HG03159 (cell line): ENCODE results near the gene ZNF771.
A peak's percentile ranks its signal among the peaks of the same experiment; 100 is the strongest.
"Not testable (repeated sequence)": the region's sequence is repeated elsewhere in the genome, so short reads cannot be mapped to it uniquely, and the experiment has no call there.

ENCODE experiments used
- ATAC-seq: cut with Tn5 transposase; IDR thresholded peaks from one replicate; pipeline ENCODE4 v1.9.1; 2021; ENCODE audit warnings: mild to moderate bottlenecking, moderate library complexity; ENCODE audit not compliant: unreplicated experiment

Gene ZNF771

DNA sequence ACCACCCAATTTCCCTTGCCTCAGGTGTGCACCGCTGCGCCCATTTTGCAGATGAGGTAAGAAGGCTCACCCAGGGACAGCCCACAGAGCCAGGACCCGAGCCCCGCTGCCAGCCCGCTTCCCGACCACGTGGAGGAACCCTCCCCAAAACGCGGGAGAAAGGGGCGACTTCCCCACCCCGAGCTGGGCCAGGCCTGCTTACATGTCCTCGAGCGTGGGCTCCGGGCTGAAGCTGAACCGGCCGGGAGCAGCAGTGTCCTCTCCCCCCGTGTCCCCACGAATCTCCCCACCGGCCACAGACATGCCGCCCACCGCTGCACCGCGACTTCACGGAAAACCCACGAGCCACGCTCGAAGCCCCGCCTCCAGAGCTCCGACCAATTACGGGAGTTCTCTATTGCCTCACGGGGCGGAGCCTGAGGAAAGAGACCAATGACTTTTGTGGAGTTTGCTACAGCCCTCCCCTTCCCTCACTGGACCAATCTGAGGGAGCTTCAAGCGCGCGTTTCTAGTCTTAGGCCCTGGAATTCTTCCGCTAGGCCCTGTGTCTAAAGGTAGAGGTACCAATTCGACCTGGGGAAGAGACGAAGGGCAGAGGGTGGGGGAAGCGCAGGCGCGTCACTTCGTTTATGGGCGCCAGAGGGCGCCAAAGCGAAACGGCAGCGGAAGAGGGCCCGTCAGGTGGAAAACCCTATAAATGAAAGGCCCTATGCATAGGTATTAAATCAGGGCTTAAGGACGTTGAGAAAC is 22.4 kb downstream of the ZNF771 start, which contains the start of gene DCTPP1:
Gene DCTPP1, minus strand, starts transcription at position 353 of the 750 bp plus-strand sequence. Its CDS starts 50 bp downstream, at position 303.
- peak; percentile 95 for ATAC-seq

DNA sequence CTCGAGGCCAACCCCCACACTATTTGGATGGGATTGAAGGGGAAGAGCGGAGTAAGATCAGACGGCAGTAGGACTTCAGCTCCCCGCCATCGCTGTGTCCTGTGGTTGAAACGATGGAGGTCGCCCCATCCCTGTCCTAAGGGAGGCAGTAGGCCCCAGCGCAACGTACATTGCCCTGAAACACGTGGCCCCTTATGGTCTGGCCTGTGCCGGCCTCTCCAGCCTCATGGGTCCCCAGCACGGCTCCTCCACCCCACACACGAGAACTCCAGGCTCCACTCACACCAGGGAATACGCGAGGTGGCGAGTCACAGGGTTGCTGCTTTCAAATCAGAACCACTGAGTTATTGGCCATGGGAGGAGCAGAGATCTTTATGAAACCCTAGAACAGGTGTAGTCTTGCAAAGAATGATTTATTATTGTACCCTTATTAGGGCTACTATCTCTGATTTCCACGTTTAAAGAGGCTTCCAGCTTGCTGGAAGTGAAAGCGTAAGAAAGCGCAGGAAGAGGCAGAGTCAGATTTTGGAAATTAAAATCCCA is 23.1 kb downstream of the ZNF771 start:
- no peak for ATAC-seq

DNA sequence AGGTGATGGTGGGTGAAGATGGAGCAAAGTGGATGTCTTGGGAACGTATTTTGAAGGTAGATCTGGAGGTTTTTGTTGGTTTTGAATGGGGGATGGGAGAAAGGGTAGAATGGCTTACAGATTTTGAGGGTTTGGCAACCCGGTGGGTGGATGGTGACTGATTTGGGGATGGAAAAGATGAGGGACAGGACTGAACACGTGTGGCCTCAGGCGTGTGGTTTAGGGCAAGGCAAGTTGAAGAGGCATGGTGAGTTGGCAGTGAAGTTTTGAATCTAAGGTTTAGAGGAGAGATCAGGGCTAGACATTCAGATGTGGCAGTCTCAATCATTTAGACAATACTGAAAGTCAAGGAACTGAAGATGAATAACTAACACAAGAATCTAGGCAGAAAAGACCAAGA is 27.4 kb downstream of the ZNF771 start:
- ATAC-seq, result no peak

DNA sequence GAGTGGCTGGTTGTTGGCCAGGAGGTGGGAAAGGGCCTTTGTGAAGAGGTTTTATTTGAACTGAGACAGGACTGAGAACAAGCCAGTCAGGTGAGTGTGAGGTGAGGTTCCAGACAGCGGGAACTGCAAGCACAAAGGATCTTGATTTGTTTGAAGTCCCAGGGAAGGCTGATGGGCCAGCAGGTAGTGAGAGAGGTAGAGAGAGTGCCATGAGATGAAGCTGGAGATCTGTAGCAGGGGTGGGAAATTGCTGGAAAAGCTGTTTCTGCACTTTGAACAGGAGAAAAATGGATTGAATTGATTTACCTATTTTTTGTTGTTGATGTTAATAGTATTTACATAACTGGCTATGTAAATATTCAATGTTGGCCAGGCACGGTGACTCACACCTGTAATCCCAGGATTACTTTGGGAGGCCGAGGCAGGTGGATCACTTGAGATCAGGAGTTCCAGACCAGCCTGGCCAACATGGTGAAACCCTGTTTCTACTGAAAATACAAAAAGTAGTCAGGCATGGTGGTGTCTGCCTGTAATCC is 30.2 kb downstream of the ZNF771 start:
- ATAC-seq, result no peak

DNA sequence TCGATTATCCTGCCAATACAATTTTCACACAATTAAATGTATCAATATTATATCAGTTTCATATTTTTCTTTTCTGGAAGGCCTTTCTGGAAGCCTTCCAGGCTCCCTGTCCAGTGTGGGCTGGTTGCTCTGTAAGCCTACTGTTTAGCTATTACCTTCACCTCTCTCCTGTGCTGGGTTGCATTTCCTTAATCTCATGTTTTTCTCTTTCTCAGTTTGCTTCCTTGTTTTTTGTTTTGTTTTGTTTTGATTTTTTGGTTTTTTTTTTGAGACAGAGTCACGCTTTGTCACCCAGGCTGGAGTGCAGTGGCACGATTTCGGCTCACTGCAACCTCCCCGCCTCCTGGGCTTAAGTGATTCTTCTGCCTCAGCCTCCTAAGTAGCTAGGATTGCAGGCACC is 31.4 kb downstream of the ZNF771 start:
- ATAC-seq, result no peak

DNA sequence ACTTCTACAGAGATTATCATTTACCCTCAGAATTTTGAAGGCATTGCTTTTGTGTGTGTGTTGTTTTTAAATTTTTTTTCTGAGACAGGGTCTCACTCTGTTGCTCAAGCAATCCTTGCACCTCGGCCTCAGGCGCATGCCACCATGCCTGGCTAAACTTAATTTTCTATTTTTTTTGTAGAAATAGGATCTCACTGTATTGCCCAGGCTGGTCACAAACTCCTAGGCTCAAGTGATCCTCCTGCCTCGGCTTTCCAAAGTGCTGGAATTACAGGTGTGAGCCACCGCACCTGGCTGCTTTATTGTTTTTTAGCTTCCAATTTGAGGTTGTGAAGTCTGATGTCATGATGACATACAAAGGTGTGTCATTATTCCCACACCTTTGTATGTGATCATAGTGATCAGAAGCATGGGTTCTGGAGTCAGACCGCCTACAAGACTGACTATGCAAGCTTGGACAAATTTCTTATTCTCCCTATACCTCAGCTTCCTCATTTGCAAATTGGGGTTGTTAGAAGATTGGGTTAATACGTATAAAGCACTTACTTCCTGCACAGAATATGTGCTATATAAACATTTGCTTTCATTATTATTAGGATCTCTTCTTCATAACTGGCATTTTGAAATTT is 32.4 kb downstream of the ZNF771 start:
- ATAC-seq, result no peak

DNA sequence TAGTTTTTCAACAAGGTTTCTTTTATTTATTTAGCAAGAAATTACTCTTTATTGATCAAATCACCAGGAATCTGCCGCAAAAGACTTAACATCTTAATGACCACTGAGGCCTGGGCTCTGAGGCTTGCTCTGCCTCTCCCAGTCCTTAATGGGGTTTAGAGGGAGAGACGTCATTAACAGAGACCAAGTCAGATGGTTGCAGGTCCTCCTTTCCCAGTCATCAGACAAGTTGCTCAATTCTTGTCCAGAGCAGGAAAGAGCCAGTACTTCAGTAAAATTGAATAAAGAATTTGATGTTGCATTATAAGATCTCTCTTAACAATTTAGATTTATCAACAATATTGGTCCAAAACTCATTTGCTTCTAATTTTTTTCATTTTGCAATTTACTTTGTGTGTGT is 36.2 kb downstream of the ZNF771 start:
- no peak for ATAC-seq

DNA sequence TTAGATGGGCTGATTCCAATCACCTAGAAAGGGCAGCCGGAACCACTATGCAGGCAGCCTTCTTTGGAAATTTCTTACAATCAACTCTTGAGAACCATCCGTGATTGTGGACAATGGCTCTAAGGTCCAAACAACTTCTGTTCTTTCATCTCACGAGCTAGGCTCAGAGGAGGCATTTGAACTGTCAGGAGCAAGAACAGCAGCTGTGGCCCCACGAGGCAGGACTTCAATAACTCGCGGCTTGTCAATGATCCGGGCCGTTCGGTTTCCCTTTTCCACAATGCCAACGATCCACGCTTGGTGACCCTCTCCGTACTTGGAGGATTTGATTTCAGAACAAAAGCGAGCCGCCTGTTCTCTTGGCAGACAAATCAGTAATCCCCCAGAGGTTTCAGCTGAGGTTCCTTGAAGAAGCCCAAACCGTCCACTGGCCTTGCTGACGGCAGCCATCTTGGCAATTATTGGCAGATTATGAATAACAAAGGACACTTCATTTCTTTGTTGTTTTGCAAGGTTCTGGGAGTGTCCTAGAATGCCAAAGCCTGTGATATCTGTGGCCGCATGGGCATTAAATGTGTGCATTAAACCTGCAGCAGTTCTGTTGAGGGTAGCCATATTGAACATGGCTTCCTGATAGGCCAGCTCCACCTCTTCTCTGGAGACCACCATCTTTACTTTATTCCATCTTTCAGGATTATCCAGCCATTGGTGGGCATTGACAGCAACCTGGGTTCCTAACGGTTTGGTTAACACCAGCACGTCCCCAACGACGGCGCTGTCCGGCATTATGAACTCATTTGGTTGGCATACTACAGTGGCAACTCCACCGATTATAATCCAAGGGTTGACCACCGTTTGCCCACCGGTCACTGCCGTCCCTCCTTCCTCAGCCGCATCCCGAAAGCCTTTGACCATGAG is 37.1 kb downstream of the ZNF771 start:
- ATAC-seq, result no peak

DNA sequence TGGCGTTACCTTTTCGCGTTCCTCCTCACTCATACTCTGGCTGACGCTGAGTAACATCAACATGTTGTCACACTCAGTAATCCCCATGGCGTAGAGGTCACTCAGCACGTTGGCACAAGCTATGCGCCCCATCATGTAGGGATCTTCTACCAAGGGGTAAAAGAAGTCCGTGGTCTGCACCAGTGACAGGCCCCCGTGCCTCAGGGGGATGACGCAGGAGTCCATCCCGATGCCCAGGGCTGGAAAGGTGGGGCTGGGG is 37.7 kb downstream of the ZNF771 start:
- no peak for ATAC-seq

DNA sequence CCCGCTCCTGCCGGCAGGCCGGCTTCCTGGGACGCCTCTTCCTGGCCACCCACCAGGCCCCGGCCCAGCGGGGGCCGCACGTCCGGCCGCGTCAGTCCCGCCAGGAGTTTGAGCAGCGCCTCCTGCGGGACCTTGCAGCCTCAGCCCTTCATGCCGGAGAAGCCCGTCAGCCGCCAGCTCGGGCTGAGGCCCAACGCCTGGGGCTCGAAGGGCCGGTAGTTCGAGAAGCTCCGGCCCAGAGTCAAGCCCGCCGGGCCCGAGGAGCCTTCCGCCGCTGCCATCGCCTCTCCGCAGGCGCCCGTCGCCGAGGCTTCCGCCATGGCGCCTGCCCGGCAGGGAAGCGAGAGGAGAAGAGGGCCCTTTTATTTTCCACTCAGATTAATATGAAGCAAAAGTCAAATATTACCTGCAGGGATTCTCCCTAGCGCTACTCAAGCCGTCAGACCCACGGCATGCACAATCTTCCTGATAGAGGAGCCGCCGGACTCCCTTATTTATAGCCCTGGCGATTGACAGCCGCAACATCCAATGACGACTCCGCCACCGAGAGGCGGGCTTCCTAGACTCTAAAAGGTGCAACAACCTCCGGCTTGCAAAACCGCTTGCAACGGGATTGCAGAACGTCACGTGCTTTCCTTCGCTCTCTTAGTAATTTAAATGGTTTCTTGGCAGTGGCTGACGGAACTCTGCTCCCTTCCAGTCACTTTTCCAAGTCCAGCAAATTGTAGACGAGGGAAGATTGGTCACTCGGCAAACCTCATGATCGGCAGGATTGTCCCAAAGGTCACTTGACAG is 38.2 kb downstream of the ZNF771 start, which contains the start of gene SEPHS2:
Gene SEPHS2, minus strand, starts transcription at position 467 of the 795 bp plus-strand sequence. Its CDS starts 147 bp downstream, at position 320.
- peak; percentile 84 for ATAC-seq

DNA sequence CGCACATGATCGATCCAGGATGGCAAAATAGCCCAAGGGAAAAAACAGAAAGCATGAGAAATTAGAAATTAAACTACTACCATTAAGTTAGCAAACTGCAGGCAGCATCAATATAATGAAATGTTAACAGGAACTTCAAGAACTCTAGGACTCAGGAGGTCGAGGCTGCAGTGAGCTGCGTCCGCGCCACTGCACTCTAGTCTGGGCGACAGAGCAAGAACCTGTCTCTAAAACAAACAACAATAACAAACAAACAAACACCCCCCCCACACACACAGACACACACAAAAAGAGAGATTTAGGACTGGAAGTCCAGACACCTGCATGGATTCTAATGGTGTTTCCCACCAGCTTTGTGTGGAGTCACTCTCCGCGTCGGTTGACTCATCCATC is 38.8 kb downstream of the ZNF771 start:
- ATAC-seq, result no peak

DNA sequence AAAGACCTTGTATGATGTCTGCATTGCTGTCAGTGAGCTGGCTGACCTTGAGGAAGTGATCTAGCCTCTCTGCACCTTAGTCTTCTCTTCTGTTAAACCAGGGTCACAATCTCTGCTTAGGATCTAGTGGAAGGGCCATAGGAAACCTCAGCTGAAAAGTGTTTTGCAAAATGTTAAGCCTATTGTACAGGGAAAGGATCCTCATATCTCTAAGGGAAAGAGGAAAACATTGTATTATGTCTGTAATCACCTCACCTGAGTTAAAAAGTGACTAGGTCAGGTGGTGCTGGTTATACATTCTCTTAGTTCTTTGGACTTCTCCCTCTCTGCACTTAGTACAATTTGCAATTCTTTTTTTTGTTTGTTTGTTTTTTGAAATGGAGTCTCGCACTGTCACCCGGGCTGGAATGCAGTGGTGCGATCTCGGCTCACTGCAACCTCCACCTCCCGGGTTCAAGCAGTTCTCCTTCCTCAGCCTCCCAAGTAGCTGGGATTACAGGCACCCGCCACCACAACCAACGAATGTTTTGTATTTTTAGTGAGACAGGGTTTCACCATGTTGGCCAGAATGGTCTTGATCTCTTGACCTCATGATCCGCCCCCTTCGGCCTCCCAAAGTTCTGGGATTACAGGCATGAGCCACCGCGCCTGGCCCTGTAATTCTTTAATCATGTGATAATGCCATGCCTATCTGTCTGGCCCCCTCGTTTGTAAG is 40.3 kb downstream of the ZNF771 start:
- no peak for ATAC-seq

DNA sequence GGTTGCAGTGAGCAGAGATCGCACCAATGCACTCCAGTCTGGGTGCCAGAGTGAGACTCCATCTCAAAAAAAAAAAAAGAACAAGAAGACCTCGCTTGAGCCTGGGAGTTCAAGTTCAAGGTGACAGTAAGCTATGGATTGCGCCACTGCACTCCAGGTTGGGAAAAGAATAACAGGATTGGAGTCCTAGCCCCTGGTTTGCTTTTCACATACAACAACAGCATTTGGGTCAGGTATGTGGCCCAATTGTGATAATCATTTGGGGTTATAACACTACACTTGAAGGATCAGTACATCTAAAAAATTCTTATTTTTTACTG is 41.7 kb downstream of the ZNF771 start:
- ATAC-seq, result no peak

DNA sequence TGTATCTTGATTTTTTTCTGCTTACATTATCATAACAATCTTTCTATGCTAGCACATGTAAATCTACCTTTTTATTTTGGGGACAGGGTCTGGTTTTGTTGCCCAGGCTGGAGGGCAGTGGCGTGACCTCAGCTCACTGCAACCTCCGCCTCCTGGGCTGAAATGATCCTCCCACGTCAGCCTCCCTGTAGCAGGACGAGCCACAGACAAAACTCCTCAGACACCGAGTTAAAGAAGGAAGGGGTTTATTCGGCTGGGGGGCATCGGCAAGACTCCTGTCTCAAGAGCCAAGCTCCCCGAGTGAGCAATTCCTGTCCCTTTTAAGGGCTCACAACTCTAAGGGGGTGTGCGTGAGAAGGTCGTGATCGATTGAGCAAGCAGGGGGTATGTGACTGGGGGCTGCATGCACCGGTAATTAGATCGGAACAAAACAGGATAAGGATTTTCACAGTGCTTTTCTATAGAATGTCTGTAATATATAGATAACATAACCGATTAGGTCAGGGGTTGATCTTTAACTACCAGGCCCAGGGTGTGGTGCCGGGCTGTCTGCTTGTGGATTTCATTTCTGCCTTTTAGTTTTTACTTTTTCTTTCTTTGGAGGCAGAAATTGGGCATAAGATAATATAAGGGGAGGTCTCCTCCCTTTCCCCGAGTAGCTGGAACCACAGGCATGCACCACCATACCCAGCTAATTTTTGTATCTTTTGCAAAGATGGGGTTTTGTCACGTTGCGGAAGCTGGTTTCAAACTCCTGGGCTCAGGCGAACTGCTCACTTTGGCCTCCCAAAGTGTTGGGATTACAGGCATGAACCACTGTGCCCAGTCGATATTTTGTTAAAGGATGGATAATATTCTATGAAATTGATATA is 45.5 kb downstream of the ZNF771 start:
- not testable (repeated sequence) for ATAC-seq

DNA sequence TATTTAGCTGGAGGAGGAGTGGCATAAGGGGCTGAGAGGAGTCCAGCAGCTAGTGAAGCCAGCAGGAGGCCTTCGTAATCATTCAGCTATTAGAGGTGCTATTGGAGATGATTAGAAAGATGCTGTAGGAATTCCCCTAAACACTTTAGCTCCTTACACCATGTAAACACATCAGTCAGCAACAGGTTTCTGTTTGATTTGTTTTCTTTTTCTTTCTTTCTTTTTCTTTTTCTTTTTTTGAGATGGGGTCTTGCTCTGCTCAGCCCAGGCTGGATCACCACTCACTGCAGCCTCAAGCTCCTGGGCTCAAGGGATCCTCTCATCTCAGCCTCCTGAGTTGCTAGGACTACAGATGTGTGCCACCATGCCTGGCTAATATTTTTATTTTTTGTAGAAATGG is 48.9 kb downstream of the ZNF771 start:
- no peak for ATAC-seq

DNA sequence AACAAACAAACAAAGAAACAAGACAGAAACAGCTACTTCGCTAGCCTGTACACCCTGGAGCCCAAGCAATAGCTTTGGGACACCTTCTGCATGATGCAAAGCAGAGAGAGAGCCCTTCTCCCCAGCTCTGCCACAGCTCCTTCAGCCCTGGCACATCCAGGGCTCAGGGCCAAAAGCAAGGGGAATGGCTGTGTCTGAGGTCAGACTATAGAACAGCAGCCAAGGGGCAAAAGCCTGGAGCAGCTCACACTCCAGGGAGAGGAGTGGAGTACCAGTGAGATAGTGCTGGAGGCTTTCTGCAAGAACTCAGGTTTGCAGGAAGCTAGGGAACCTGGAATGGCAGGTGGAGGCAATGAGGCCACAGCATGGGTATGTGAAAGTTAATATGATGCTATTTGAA is 49.9 kb downstream of the ZNF771 start:
- ATAC-seq, result no peak

DNA sequence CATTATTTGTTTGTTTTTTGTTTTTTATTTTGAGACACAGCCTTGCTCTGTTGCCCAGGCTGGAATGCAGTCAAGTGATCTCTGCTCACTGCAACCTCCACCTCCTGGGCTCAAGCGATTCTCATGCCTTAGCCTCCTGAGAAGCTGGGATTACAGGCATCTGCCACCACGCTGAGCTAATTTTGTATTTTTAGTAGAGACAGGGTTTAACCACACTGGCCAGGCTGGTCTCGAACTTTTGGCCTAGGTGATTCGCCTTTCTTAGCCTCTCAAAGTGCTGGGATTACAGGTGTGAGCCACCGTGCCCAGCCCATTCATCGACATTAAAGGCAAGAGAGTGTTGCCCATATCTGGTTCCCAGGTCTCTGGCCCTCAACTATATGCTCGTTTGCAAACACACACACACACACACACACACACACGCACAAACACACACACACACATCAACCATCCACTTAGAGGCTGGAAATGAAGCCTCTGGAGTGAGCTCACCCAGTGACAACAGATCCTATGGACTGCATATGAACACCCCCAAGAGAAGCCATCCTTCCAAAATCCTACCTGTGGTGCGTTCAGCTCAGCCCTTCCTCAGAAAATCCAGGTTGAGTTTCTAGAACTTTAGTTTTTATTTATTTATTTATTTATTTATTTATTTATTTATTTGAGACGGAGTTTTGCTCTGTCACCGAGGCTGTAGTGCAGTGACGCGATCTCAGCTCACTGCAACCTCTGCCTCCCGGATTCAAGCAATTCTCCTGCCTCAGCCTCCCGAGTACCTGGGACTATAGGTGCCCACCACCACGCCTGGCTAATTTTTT is 50.5 kb downstream of the ZNF771 start:
- ATAC-seq, result no peak
